Measurements from ENCODE around the gene RUSC1.
A peak's percentile ranks its signal among the peaks of the same experiment; 100 is the strongest.
"Not testable (repeated sequence)": the region's sequence is repeated elsewhere in the genome, so short reads cannot be mapped to it uniquely, and the experiment has no call there.

The RUSC1 gene

DNA sequence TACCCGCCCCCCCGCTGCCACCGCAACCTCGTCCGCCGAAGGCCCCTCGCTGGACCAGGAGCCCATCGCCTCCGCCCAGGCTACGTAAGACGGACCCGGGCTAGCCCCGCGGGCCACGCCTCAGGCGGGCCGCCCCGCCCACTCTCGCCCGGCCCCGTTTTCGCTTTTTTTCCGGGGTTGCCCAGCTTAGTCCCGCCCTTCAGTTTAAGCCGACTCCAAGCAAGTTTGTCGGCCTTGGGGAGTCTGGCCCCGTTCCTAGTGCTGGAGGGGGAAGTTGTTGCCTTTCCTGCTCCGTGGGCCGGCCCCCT lies 3.0 kb downstream of the RUSC1 start:
- ATAC-seq: peak; percentile 67 to 69

DNA sequence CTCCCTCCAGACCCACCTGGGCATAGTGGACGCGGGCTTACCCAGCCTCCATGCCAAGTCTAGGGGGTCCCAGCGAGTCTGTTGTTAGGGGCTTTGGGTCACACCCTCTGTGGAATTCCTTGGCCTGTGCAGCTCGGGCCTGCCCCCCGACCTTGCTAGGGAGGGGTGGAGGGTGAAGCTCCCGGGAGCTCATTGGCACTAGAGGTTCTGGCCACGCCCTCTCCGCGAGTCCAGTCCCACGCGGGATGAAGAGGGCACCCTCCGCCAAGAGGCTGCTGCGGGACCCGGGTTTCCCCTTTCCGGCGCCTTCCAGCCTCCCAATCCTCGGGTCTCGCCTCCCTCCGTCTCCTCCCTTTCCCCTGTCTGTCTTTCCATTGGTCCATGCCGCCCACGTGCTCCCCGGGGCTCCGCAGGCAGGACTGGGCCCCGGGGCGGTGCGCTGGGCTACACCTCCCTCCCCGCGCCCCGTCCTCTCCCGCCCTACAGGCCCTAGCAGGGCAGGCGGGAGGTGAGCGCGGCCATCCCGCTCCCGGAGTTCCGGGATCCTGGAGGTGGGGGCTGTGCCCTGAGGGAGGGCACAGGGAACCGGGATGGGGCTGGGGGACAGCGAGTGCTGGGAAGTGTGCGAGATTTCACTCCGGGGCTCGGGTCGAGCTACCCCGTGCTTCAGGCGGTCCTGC lies 3.5 kb downstream of the RUSC1 start:
- peak; percentile 79 to 83 for ATAC-seq

DNA sequence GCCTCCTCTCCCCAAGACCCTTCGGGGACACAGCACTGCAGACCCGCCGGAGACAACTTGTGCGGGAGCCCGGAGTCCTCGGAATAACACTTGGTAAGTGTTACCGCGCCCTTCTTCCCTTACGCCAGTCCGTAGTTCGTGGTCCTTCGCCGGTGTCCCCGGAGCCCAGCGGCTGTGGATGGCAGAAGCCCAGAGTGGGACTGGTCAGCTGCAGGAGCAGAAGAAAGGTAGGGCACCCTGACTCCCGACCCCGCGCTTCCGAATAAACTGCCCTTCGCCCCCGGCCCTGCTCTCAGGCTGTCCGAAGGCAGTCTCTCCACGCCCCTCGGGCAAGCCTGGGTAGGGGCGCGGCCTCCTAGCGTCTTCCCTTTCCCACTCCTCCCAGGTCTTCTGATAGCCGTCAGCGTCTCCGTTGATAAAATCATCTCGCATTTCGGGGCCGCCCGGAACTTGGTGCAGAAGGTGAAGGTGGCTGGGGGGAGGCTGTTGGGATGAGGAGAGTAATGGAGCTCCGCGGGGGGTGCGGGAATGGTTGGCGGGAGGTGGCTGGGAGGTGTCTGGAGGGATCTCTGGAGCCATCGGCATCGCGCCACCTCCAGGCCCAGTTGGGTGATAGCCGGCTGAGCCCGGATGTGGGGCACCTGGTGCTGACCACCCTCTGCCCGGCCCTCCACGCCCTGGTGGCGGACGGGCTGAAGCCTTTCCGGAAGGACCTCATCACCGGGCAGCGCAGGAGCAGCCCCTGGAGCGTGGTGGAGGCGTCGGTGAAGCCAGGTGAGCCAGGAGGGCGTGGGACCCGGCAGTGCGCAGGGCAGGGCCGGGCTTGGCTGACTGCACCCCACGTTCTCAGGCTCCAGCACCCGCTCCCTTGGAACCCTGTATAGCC lies 4.3 kb downstream of the RUSC1 start:
- no peak for ATAC-seq

GRCh38 chr1:155325603-155325893 lies 4.9 kb downstream of the RUSC1 start:
- ATAC-seq: no peak

GRCh38 chr1:155326020-155326526 lies 5.4 kb downstream of the RUSC1 start:
- no peak for ATAC-seq

DNA sequence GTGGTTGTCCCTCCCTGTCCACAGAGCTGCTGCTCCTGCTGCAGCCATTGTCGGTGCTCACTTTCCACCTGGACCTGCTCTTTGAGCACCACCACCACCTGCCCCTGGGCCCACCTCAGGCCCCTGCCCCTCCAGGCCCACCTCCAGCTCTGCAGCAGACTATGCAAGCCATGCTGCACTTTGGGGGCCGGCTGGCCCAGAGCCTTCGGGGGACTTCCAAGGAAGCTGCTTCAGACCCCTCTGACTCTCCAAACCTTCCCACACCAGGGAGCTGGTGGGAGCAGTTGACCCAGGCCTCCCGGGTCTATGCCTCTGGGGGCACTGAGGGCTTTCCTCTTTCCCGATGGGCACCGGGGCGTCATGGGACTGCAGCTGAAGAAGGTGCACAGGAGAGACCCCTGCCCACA lies 5.9 kb downstream of the RUSC1 start:
- ATAC-seq: no peak

GRCh38 chr1:155327981-155328380 lies 7.3 kb downstream of the RUSC1 start:
- no peak for ATAC-seq

DNA sequence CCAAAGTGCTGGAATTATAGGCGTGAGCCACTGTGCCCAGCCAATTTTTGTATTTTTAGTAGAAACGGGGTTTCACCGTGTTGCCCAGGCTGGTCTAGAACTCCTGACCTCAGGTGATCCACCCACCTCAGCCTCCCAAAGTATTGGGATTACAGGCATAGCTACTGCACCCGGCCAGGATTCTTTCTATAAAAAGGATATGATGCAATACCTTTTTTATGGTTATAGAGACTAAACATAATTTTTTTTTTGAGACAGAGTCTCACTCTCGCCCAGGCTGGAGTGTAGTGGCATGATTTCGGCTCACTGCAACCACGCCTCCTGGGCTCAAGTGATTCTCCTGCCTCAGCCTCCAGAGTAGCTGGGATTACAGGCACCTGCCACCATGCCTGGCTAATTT lies 8.2 kb downstream of the RUSC1 start:
- ATAC-seq: not testable (repeated sequence)

- no peak for ATAC-seq
These were observed 9.4 kb downstream of the RUSC1 start for GRCh38 chr1:155329980-155330598.

- no peak for ATAC-seq
These were observed 14.3 kb downstream of the RUSC1 start for GRCh38 chr1:155334962-155335361.

DNA sequence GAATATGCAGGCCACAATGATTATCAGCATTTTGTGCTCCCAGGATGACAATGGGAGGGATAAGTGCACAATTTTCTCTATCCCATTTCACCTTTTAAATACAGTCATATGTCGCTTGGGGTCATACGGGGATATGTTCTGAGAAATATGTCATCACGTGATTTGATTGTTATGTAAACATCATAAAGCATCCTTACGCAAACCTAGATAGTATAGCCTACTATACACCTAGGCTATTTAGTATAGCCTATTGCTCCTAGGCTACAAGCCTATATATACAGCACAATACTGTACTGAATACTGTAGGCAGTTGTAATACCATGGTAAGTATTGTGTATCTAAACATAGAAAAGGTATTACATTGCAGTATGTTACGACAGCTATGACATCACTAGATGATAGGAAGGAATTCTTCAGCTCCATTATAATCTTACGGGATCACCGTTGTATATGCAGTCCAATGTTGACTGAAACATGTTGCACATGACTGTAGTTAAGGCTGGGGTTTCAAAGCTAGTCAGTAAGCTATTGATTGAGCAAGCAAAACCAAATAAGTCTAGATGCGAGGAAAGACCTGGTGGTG lies 18.9 kb downstream of the RUSC1 start:
- no peak for ATAC-seq

GRCh38 chr1:155342842-155343241 lies 22.1 kb downstream of the RUSC1 start:
- ATAC-seq: no peak

DNA sequence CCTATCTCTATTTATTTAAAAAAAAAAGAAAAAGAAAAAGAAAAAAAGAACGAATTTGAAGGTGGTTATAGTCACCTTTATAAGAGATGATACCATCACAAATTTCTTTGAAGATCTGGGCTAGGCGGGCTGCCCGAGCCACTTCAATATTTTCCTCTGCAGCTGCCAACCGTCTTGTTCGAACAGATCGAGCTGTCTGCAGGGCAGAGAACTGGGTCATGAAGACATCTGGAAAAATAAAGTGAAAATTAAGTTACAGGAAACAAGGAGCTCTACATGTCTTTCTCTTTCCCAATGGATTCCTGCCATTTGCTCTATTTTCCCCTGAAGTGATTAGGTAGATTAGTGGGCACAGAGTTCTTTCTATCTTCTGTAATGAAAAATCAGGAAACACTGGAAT lies 31.9 kb downstream of the RUSC1 start:
- ATAC-seq: no peak

DNA sequence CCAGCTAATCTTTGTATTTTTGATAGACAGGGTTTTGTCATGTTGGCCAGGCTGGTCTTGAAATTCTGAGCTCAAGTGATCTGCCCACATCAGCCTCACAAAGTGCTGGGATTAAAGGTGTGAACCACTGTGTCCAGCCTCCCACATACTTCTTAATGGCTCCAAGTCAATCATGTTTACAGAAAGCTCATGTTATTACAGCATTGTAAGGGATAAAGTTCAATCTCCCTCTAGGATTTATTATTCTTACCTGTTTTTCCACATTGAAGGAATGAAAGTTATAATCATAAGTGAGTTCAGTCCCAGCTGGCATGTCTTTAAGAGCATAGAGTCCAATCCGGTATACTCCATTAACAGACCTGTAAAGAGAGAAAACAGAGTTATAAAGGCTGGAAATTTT lies 39.4 kb downstream of the RUSC1 start:
- no peak for ATAC-seq

DNA sequence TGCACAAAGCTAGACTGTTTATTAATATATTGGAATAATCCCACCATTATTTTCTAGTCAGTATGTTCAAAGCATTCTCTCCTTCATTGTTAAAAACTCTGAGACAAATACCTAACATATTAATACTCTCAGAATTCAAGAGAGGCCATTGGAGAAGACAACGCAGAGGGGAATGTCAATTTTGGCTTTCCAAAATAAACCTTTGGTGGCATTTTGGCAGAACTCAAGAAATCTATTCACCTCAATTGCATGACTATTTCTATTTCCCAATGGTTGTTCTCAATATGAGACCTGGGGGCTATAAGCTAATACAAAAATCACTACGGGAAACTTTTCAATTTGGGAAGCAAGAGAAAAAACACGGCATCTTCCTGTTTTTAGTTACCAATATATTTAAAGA lies 58.5 kb downstream of the RUSC1 start:
- no peak for ATAC-seq

GRCh38 chr1:155379631-155380090 lies 59.0 kb downstream of the RUSC1 start:
- ATAC-seq: no peak
